ENCODE data around the gene EML4. TPM values are rescaled to one million over a fixed set of nuclear protein-coding genes. Genes with fewer than 3 reads are reported as not detected.
A peak's percentile ranks its signal among the peaks of the same experiment; 100 is the strongest.
"Not testable (repeated sequence)": the region's sequence is repeated elsewhere in the genome, so short reads cannot be mapped to it uniquely, and the experiment has no call there.

The EML4 gene
- total RNA-seq, 1 donor from 2014 or later = 95.8 TPM

DNA sequence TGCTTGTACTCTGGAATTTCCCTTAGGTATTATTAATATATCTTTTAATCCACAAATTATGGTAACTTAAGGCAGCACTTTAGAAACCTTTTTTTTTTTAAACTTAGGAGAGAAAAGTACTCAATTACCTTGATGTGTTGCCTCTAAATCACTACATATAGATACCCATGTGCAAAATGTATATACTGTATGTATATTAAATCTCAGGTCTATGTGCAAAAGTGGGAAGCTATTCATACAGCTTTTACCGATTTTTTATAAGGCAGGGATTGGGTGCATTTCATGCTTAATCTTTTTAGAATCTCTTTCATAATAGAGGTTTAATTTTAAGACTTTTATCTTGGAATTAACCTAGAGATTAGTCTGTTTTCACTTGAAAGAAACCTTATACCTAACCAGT, 3.4 kb downstream of the EML4 start:
- TF ChIP-seq, protein P1, sequence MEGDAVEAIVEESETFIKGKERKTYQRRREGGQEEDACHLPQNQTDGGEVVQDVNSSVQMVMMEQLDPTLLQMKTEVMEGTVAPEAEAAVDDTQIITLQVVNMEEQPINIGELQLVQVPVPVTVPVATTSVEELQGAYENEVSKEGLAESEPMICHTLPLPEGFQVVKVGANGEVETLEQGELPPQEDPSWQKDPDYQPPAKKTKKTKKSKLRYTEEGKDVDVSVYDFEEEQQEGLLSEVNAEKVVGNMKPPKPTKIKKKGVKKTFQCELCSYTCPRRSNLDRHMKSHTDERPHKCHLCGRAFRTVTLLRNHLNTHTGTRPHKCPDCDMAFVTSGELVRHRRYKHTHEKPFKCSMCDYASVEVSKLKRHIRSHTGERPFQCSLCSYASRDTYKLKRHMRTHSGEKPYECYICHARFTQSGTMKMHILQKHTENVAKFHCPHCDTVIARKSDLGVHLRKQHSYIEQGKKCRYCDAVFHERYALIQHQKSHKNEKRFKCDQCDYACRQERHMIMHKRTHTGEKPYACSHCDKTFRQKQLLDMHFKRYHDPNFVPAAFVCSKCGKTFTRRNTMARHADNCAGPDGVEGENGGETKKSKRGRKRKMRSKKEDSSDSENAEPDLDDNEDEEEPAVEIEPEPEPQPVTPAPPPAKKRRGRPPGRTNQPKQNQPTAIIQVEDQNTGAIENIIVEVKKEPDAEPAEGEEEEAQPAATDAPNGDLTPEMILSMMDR (IDR thresholded peaks at IDR 0.05) = no peak
- H3K9me3 Mint-ChIP-seq = no peaks in the 10 kb centered on the region
- H3K27me3 Mint-ChIP-seq = no peaks in the 10 kb centered on the region
- peaks cover 43% of the 10 kb centered on the region for H3K4me1 Mint-ChIP-seq
- H3K27ac Mint-ChIP-seq = peak overlapping the region; percentile 19
- peaks cover 11% of the 10 kb centered on the region for H3K36me3 Mint-ChIP-seq (ENCODE audit: low read depth)
- no peak for ATAC-seq (ENCODE audit: low read depth)
- DNase-seq = no peak
- ChIA-PET POLR2A (interaction anchor here (0.5 to 5.9 kb wide), 2 partner anchors 55 to 68 kb away, joined by 3 to 62 read pairs; no protein-coding TSS in a partner anchor), CTCF (interaction anchor here (0.8 to 4.0 kb wide), 3 partner anchors 23 to 86 kb away, joined by 4 to 18 read pairs (median 15); no protein-coding TSS in a partner anchor)
- intact Hi-C loops (cut with micrococcal nuclease) = no loop called here
- no peak overlapping the region for H3K4me3 Mint-ChIP-seq

DNA sequence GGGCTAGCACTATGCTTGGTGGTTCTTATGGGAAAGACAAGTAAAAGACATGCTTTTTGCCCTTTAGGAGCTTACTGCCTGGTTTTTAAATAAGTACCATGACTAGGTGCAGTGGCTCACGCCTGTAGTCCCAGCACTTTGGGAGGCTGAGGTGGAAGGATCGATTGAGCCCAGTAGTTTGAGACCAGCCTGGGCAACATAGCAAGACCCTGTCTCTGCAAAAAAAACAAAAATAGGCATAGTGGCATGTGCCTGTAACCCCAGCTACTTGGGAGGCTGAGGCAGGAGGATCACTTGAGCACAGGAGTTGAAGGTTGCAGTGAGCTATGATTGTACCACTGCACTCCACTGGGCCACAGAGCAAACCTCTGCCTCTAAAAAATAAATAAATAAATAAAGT, 4.3 kb downstream of the EML4 start:
- ATAC-seq (ENCODE audit: low read depth); DNase-seq; H3K9me3 Mint-ChIP-seq; intact Hi-C loops (cut with micrococcal nuclease); H3K4me3 Mint-ChIP-seq; H3K27me3 Mint-ChIP-seq: not testable (repeated sequence)
- Mint-ChIP-seq H3K36me3 (ENCODE audit: low read depth) (peaks cover 17% of the 10 kb centered on the region), H3K27ac (peak overlapping the region; percentile 19), H3K4me1 (peaks cover 47% of the 10 kb centered on the region)
- ChIA-PET CTCF (interaction anchor here (3.7 to 4.0 kb wide), 2 partner anchors 23 to 78 kb away, joined by 15 to 18 read pairs; no protein-coding TSS in a partner anchor), POLR2A (interaction anchor here (1.2 to 5.9 kb wide), 3 partner anchors 9 to 74 kb away, joined by 4 to 62 read pairs (median 7); no protein-coding TSS in a partner anchor)

DNA sequence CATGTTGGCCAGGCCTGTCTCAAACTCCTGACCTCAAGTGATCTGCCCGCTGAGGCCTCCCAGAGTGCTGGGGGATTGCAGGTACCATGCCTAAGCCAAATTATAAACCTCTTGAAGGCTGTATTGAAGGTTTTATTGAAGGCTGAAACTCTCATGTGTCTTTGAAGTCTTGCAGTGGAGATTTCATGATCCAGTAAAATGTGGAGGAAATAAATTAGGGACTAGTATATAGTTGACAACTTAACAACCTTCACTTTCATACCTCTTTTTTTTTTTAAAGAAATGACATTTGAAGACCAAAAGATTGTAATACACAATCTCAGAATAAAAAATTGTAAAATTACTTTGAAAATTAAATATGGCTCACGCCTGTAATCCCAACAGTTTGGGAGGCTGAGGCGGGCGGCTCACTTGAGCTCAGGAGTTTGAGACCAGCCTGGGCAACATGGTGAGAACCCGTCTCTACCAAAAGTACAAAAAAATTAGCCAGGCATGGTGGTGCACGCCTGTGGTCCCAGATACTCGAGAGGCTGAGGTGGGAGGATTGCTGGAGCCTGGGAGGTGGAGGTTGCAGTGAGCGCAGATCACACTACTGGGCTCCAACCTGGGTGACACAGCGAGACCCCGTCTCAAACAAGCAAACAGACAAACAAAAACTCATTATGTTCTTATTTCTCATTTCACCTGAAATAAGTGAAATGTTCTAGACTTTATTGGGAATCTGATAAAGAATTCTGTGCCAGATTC, 8.0 kb downstream of the EML4 start:
- intact Hi-C loops (cut with micrococcal nuclease) = no loop called here
- TF ChIP-seq, protein P1 (IDR thresholded peaks at IDR 0.05) = no peak
- H3K36me3 Mint-ChIP-seq (ENCODE audit: low read depth) = peaks cover 37% of the 10 kb centered on the region
- ATAC-seq (ENCODE audit: low read depth) (no peak), DNase-seq (no peak)
- CTCF ChIA-PET = no interaction called here
- no peak overlapping the region for H3K4me3 Mint-ChIP-seq
- no peaks in the 10 kb centered on the region for H3K27me3 Mint-ChIP-seq
- H3K27ac Mint-ChIP-seq = peak overlapping the region; percentile 30
- peaks cover 70% of the 10 kb centered on the region for H3K4me1 Mint-ChIP-seq
- POLR2A ChIA-PET = interaction anchor here (0.7 kb wide), 1 partner anchor 473 kb away, joined by 3 read pairs; no protein-coding TSS in a partner anchor
- H3K9me3 Mint-ChIP-seq = no peaks in the 10 kb centered on the region

DNA sequence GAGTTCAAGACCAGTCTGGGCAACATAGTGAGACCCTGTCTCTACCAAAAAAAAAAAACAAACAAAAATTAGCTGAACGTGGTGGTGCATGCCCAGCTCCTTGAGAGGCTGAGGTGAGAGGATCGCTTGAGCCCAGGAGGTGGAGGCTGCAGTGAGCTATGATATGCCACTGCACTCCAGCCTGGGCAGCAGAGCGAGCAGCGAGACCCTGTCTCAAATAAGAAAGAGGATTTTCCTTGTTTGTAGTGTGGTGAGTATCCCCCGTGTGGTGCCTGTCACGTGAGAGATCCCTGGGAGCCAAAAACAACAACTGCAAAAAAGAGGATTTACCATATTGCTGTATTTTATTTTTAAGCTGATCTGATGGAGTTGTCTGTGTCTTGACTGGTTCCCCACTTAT, 9.2 kb downstream of the EML4 start:
- H3K27ac Mint-ChIP-seq = no peak overlapping the region
- H3K27me3 Mint-ChIP-seq = no peaks in the 10 kb centered on the region
- H3K36me3 Mint-ChIP-seq (ENCODE audit: low read depth) = peaks cover 44% of the 10 kb centered on the region
- ATAC-seq (ENCODE audit: low read depth) = no peak
- TF ChIP-seq, protein P1 (IDR thresholded peaks at IDR 0.05) = no peak
- CTCF ChIA-PET = interaction anchor here (2.2 kb wide), 1 partner anchor 82 kb away, joined by 8 read pairs; no protein-coding TSS in a partner anchor
- no peak for DNase-seq
- intact Hi-C loops (cut with micrococcal nuclease) = no loop called here
- H3K9me3 Mint-ChIP-seq = no peaks in the 10 kb centered on the region
- H3K4me3 Mint-ChIP-seq = no peak overlapping the region
- POLR2A ChIA-PET = no interaction called here
- peaks cover 74% of the 10 kb centered on the region for H3K4me1 Mint-ChIP-seq

DNA sequence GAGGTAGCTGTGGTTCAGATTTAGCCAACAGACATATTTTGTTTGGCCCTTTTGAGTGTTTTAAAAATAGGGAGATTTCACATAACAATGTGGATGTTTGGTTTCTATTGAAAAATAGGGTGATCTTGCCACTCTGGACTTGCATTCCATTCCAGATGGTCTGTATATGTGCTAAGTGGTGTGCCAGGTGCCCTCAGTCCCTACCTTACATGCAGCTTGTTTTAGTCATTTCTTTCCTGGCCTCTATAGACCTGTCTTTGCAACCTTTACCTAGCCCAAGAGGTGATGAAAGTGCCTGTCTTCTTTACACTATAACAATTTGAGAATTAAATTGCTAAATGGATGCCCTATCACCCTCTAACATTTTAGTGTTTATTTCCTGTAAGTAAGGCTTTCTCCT, 11.1 kb downstream of the EML4 start:
- POLR2A ChIA-PET = interaction anchor here (3.0 kb wide), 1 partner anchor 9 kb away, joined by 9 read pairs; no protein-coding TSS in a partner anchor
- no peak overlapping the region for H3K27ac Mint-ChIP-seq
- intact Hi-C loops (cut with micrococcal nuclease) = no loop called here
- TF ChIP-seq, protein P1 (IDR thresholded peaks at IDR 0.05) = no peak
- peaks cover 50% of the 10 kb centered on the region for H3K36me3 Mint-ChIP-seq (ENCODE audit: low read depth)
- no peaks in the 10 kb centered on the region for H3K27me3 Mint-ChIP-seq
- H3K4me3 Mint-ChIP-seq = no peak overlapping the region
- no peaks in the 10 kb centered on the region for H3K9me3 Mint-ChIP-seq
- ATAC-seq (ENCODE audit: low read depth) (no peak), DNase-seq (no peak)
- CTCF ChIA-PET = interaction anchor here (0.8 to 1.3 kb wide), 3 partner anchors 16 to 84 kb away, joined by 3 to 4 read pairs (median 3); no protein-coding TSS in a partner anchor
- H3K4me1 Mint-ChIP-seq = peaks cover 81% of the 10 kb centered on the region

Measured in activated B cell treated with CpG ODN at 0.5 μM for 24 hours (primary cell).